BJ (cell line): ENCODE results near the gene MAN2B2. TPM values are rescaled to one million over a fixed set of nuclear protein-coding genes. Genes with fewer than 3 reads are reported as not detected.

Source experiments
- CTCF ChIA-PET: fragments of 350-600 bp; formaldehyde crosslinking; extraction: SDS; loops from one replicate; lab custom pipeline; 2021; ENCODE audit warnings: antibody characterized with exemption, inconsistent platforms; lab: Yijun Ruan, JAX
- POLR2A ChIA-PET: fragments of 300-600 bp; sonication (Branson Sonifier 250); formaldehyde crosslinking; extraction: SDS; loops from one replicate; lab custom pipeline; 2021; ENCODE audit warnings: antibody characterized with exemption; lab: Charles Lee
- DNase-seq: peaks from one replicate; pipeline ENCODE4 v3.0.0-alpha.2; 2011; ENCODE audit warnings: low read depth
- H3K27me3 ChIP-seq: 2 replicates; pipeline ENCODE4 v1.6.0; 2011; ENCODE audit warnings: low read length; ENCODE audit not compliant: control insufficient read depth, insufficient read depth
- H3K36me3 ChIP-seq: 2 replicates; pipeline ENCODE4 v1.5.1; 2011; ENCODE audit warnings: low read length; ENCODE audit not compliant: control insufficient read depth, insufficient read depth
- H3K4me3 ChIP-seq: 2 replicates; pipeline ENCODE4 v1.5.1; 2011; ENCODE audit warnings: low read depth, mild to moderate bottlenecking, control low read depth, low read length
- polyA plus RNA-seq: library from polyadenylated mRNA; depleted of rRNA; stranded (reverse); fragments of >200 nt; gene quantifications from 2 replicates; pipeline ENCODE4 v1.2.3, GENCODE V29; 2011
- TF ChIP-seq, protein P1 (sequence below): IDR thresholded peaks from 2 replicates; pipeline ENCODE4 v1.5.1; 2011; ENCODE audit warnings: low read depth, mild to moderate bottlenecking, control low read depth, inconsistent platforms, low read length, moderate library complexity; ENCODE audit not compliant: insufficient read depth

The MAN2B2 gene
- polyA plus RNA-seq, 1 experiment: 43.5 TPM

DNA sequence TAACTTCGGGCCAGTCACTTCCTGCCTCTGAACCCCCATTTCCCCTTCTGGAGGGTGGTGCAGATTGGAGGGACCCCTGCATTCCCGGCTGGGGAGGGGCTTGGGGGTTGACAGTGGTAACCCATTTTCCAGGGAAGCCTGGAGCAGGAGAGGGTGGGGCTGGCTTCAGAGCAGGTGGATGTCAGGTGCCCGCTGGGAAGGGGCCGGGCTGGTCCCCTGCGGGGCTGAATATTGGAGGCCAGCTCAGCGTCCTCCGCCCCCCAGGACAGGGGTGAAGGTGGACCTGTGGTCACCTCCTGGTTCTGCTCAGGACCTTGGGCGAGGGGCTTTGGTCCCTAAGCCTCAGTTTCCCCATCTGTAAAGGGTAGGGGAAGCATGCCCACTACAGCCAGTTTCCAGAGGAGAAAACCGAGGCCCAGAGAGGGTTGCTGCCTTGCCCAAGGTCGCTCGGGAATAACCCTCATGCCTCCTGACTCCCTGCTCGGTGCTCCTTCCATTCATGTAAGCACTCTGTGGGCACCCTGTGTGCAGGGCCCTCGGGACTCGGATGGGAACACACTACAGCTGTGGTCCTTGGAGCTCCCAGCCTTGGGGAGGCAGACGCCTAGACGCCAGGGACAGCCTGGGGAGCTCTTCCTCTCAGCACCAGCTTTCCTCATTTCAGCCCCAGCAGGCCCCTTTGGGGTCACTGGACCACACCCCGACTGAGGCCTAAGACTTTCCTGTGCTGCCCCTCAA, 683 bp downstream of the MAN2B2 start:
- CTCF ChIA-PET: no interaction called here

DNA sequence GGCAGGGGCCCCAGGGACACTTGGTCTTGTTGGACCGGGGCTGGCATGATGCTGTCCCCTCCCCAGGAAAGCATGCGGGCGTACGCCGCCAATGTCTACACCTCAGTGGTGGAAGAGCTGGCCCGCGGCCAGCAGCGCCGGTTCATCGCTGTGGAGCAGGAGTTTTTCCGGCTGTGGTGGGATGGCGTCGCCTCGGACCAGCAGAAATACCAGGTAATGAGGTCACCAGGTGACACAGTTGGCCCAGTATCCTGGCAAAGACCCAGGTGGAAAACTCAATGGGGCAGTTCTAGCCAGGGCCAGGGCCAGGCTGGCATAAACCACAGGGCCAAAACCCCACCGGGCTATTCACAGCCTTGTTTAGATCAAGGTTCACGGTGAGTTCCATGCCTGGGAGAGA, 1.5 kb downstream of the MAN2B2 start:
- ChIA-PET CTCF (no interaction called here), POLR2A (no interaction called here)
- H3K36me3 ChIP-seq: peaks cover 12% of the 10 kb centered on the region
- no peak for DNase-seq
- peaks cover 3% of the 10 kb centered on the region; the same call in 1 of the 2 replicates for H3K27me3 ChIP-seq
- no peak overlapping the region for H3K4me3 ChIP-seq
- TF ChIP-seq, protein P1, sequence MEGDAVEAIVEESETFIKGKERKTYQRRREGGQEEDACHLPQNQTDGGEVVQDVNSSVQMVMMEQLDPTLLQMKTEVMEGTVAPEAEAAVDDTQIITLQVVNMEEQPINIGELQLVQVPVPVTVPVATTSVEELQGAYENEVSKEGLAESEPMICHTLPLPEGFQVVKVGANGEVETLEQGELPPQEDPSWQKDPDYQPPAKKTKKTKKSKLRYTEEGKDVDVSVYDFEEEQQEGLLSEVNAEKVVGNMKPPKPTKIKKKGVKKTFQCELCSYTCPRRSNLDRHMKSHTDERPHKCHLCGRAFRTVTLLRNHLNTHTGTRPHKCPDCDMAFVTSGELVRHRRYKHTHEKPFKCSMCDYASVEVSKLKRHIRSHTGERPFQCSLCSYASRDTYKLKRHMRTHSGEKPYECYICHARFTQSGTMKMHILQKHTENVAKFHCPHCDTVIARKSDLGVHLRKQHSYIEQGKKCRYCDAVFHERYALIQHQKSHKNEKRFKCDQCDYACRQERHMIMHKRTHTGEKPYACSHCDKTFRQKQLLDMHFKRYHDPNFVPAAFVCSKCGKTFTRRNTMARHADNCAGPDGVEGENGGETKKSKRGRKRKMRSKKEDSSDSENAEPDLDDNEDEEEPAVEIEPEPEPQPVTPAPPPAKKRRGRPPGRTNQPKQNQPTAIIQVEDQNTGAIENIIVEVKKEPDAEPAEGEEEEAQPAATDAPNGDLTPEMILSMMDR: no peak

More for the DNA sequence above, 683 bp downstream of the MAN2B2 start:
- POLR2A ChIA-PET: no interaction called here
- H3K36me3 ChIP-seq: peaks cover 12% of the 10 kb centered on the region
- peak overlapping the region; percentile 99 for H3K4me3 ChIP-seq
- DNase-seq: no peak
- TF ChIP-seq, protein P1: no peak
- H3K27me3 ChIP-seq: peaks cover 10% of the 10 kb centered on the region

DNA sequence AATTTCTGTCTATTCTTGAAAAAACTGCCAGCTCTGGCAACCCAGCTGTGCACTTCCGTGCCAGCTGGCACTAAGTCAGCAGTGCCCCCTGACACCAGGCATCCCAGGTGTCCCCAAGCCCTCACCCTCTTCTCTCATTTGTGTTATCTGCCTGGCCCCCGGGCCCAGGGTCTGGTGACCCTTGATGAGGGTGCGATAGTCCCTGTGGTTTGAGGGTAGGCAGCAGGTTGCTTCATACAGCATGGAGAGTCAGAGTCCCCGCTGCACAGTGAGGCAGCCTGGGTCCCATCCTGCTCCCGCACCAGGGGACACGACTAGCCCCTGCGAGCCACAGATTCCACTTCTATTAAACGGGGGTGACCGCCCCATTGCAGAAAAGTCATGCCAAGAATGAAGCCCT, 1.9 kb downstream of the MAN2B2 start:
- ChIA-PET POLR2A (no interaction called here), CTCF (no interaction called here)
- DNase-seq: no peak
- peaks cover 12% of the 10 kb centered on the region for H3K36me3 ChIP-seq
- no peak overlapping the region for H3K4me3 ChIP-seq
- TF ChIP-seq, protein P1: no peak
- H3K27me3 ChIP-seq: peaks cover 3% of the 10 kb centered on the region; the same call in 1 of the 2 replicates

DNA sequence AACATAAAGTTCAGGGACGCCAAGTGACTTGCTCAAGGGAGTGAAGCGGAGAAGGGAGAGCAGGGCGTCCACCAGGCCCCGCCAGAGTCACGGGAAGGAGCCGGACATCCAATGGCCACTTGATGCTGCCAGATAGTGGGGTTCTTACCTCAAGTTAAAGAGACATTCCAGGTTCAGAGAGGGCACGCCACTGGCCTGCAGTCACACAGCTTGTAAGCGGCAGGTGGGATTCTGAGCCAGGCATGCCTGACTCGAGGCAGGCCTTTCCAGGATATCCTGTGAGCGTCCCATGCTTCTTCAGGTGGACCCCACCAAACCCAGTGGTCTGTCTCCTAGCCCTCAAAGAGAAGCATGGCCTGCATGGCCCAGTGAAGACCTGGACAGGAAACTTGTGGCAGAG, 2.4 kb downstream of the MAN2B2 start:
- DNase-seq: no peak
- CTCF ChIA-PET: no interaction called here
- Histone ChIP-seq H3K4me3 (no peak overlapping the region), H3K36me3 (peaks cover 14% of the 10 kb centered on the region), H3K27me3 (peaks cover 2% of the 10 kb centered on the region; the same call in 1 of the 2 replicates)
- POLR2A ChIA-PET: no interaction called here
- TF ChIP-seq, protein P1: no peak

DNA sequence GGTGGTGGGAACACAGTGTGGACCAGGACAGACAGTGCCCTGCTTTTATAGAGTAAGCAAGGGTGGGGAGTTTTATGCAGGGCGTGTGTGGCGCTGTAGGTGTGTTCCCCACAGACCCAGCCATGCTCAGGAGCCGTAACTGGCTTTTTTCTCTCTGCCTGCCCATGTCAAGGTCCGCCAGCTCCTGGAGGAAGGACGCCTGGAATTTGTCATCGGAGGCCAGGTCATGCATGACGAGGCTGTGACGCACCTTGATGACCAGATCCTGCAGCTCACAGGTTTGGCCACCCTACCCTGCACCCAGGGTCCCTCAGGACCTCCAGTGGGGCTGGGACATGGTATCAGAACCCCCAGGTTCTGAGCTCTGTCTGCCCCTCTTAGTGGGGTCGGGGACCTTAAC, 3.2 kb downstream of the MAN2B2 start:
- CTCF ChIA-PET: no interaction called here
- Histone ChIP-seq H3K4me3 (no peak overlapping the region), H3K27me3 (no peaks in the 10 kb centered on the region; the same call in 1 of the 2 replicates), H3K36me3 (peaks cover 14% of the 10 kb centered on the region)
- no peak for DNase-seq
- POLR2A ChIA-PET: no interaction called here
- TF ChIP-seq, protein P1: no peak
